HCT116 (cell line): ENCODE data around the gene CNGA3.

ENCODE experiments used
- CTCF ChIP-seq, 3 experiments: fragments of 200-600 bp in 1 of 3; sonication (generic) in 1 of 3; IDR thresholded peaks in 2 of 3; conservative IDR thresholded peaks in 1 of 3; 2 replicates each; pipeline ENCODE4 v1.5.1; 2012 to 2017; ENCODE audit warnings: low read depth in 2 of 3, low read length in 2 of 3, antibody characterized with exemption in 1 of 3, borderline replicate concordance in 1 of 3, control low read depth in 1 of 3, mild to moderate bottlenecking in 1 of 3, mixed read lengths in 1 of 3, mixed run types in 1 of 3, moderate library complexity in 1 of 3; ENCODE audit not compliant: insufficient read depth in 1 of 3
- ELF1 ChIP-seq: IDR thresholded peaks from 2 replicates; pipeline ENCODE4 v1.6.1; 2012; ENCODE audit warnings: low read depth, borderline replicate concordance
- EZH2 ChIP-seq: fragments of 200-600 bp; sonication (generic); IDR thresholded peaks from 2 replicates; pipeline ENCODE4 v1.6.1; 2017; ENCODE audit warnings: antibody characterized with exemption, mixed run types
- EZH2phosphoT487 ChIP-seq: fragments of 200-600 bp; IDR thresholded peaks from 2 replicates; pipeline ENCODE4 v1.6.1; 2018; ENCODE audit warnings: antibody characterized with exemption, borderline replicate concordance
- FOSL1 ChIP-seq: IDR thresholded peaks from 2 replicates; pipeline ENCODE4 v1.6.1; 2012; ENCODE audit warnings: low read depth
- POLR2AphosphoS5 ChIP-seq: IDR thresholded peaks from 2 replicates; pipeline ENCODE4 v1.6.1; 2011; ENCODE audit warnings: mild to moderate bottlenecking, low read depth, low read length, moderate library complexity
- REST ChIP-seq: IDR thresholded peaks from 2 replicates; pipeline ENCODE4 v1.6.1; 2012; ENCODE audit warnings: low read depth
- YY1 ChIP-seq: IDR thresholded peaks from 2 replicates; pipeline ENCODE4 v1.6.1; 2011; ENCODE audit warnings: low read length, low read depth, moderate library complexity, mild to moderate bottlenecking; ENCODE audit not compliant: insufficient replicate concordance; ENCODE audit errors: extremely low read depth
- ZFX ChIP-seq: fragments of 450-650 bp; IDR thresholded peaks from 2 replicates; pipeline ENCODE4 v1.6.1; 2017

- TF ChIP-seq YY1 (no peak), CTCF (IDR thresholded peaks at IDR 0.05 in 2 of 3, conservative IDR thresholded peaks at IDR 0.05 in 1 of 3; ENCODE audit: borderline replicate concordance in 1 of 3, insufficient read depth in 1 of 3, low read depth in 2 of 3, low read length in 2 of 3) (no peak), EZH2 (no peak), REST (no peak), EZH2phosphoT487 (no peak), FOSL1 (no peak), ZFX (no peak), POLR2AphosphoS5 (no peak), ELF1 (no peak)
Measured at GRCh38 chr2:98313492-98314250, 32.6 kb upstream of the CNGA3 start.
